H9 (cell line): ENCODE results near the gene PNPLA2. TPM values are rescaled to one million over a fixed set of nuclear protein-coding genes. Genes with fewer than 3 reads are reported as not detected.

ENCODE experiments used
- DNase-seq: peaks from one replicate; pipeline ENCODE4 v3.0.0-alpha.2; 2017
- H2AFZ ChIP-seq: one replicate; pipeline ENCODE4 v1.6.1; 2013; ENCODE audit warnings: mild to moderate bottlenecking, low read length, control low read depth, moderate library complexity
- H2AK5ac ChIP-seq: 2 replicates; pipeline ENCODE4 v1.6.1; 2013; ENCODE audit warnings: low read length, control low read depth, mixed read lengths; ENCODE audit not compliant: insufficient read length
- H2BK120ac ChIP-seq: one replicate; pipeline ENCODE4 v1.6.1; 2013; ENCODE audit warnings: low read depth, mild to moderate bottlenecking, low read length, control low read depth, inconsistent platforms; ENCODE audit not compliant: poor library complexity, severe bottlenecking
- H2BK12ac ChIP-seq: 2 replicates; pipeline ENCODE4 v1.6.1; 2013; ENCODE audit warnings: low read length, control low read depth, mixed read lengths, low read depth; ENCODE audit not compliant: insufficient read length
- H2BK15ac ChIP-seq: 2 replicates; pipeline ENCODE4 v1.6.1; 2013; ENCODE audit warnings: low read depth, low read length, control low read depth
- H2BK20ac ChIP-seq: one replicate; pipeline ENCODE4 v1.6.1; 2013; ENCODE audit warnings: low read depth, mild to moderate bottlenecking, low read length, control low read depth, inconsistent platforms; ENCODE audit not compliant: poor library complexity, severe bottlenecking
- H2BK5ac ChIP-seq: 2 replicates; pipeline ENCODE4 v1.6.1; 2013; ENCODE audit warnings: low read length, control low read depth, mixed read lengths; ENCODE audit not compliant: insufficient read length
- H3K14ac ChIP-seq: 2 replicates; pipeline ENCODE4 v1.6.1; 2013; ENCODE audit warnings: low read length, control low read depth; ENCODE audit not compliant: insufficient read depth
- H3K18ac ChIP-seq: 2 replicates; pipeline ENCODE4 v1.6.1; 2013; ENCODE audit warnings: low read depth, mild to moderate bottlenecking, mixed read lengths, low read length, control low read depth; ENCODE audit not compliant: insufficient read length
- H3K23ac ChIP-seq: 2 replicates; pipeline ENCODE4 v1.6.1; 2013; ENCODE audit warnings: low read length, control low read depth, mixed read lengths, low read depth; ENCODE audit not compliant: insufficient read length
- H3K23me2 ChIP-seq: 2 replicates; pipeline ENCODE4 v1.6.1; 2013; ENCODE audit warnings: low read depth, mild to moderate bottlenecking, mixed read lengths, low read length, control low read depth; ENCODE audit not compliant: insufficient read length, poor library complexity, severe bottlenecking
- H3K27ac ChIP-seq: 2 replicates; pipeline ENCODE4 v1.5.1; 2013; ENCODE audit warnings: low read length, control low read depth, mixed read lengths, low read depth; ENCODE audit not compliant: insufficient read length
- H3K27me3 ChIP-seq: 2 replicates; pipeline ENCODE4 v1.6.1; 2013; ENCODE audit warnings: low read length, control low read depth, inconsistent platforms; ENCODE audit not compliant: insufficient read depth
- H3K4ac ChIP-seq: 2 replicates; pipeline ENCODE4 v1.6.1; 2013; ENCODE audit warnings: low read depth, mild to moderate bottlenecking, control low read depth, inconsistent platforms, low read length, moderate library complexity
- H3K4me1 ChIP-seq: 2 replicates; pipeline ENCODE4 v1.6.1; 2013; ENCODE audit warnings: low read length, control low read depth, inconsistent platforms; ENCODE audit not compliant: insufficient read depth
- H3K4me2 ChIP-seq: 2 replicates; pipeline ENCODE4 v1.6.1; 2013; ENCODE audit warnings: low read length, control low read depth, mixed read lengths; ENCODE audit not compliant: insufficient read length, insufficient read depth
- H3K56ac ChIP-seq: 2 replicates; pipeline ENCODE4 v1.6.1; 2013; ENCODE audit warnings: low read depth, mild to moderate bottlenecking, mixed read lengths, low read length, control low read depth; ENCODE audit not compliant: insufficient read length
- H3K79me1 ChIP-seq: 2 replicates; pipeline ENCODE4 v1.6.1; 2013; ENCODE audit warnings: low read depth, mild to moderate bottlenecking, moderate library complexity, low read length, control low read depth, inconsistent platforms; ENCODE audit not compliant: insufficient read depth, poor library complexity, severe bottlenecking
- H3K79me2 ChIP-seq: 2 replicates; pipeline ENCODE4 v1.6.1; 2013; ENCODE audit warnings: low read length, control low read depth, inconsistent platforms; ENCODE audit not compliant: insufficient read depth
- H3K9ac ChIP-seq: 2 replicates; pipeline ENCODE4 v1.6.1; 2013; ENCODE audit warnings: low read length, control low read depth, mixed read lengths; ENCODE audit not compliant: insufficient read length; ENCODE audit errors: extremely low read depth
- H3K9me3 ChIP-seq: one replicate; pipeline ENCODE4 v1.6.1; 2013; ENCODE audit warnings: low read depth, low read length, inconsistent platforms; ENCODE audit not compliant: control insufficient read depth
- H3T11ph ChIP-seq: one replicate; pipeline ENCODE4 v1.6.1; 2013; ENCODE audit warnings: mild to moderate bottlenecking, low read length, control low read depth, inconsistent platforms
- H4K20me1 ChIP-seq: one replicate; pipeline ENCODE4 v1.6.1; 2013; ENCODE audit not compliant: control insufficient read depth, insufficient read length, insufficient read depth
- H4K5ac ChIP-seq: 2 replicates; pipeline ENCODE4 v1.6.1; 2013; ENCODE audit warnings: low read depth, mild to moderate bottlenecking, mixed read lengths, low read length, control low read depth; ENCODE audit not compliant: insufficient read length
- H4K8ac ChIP-seq: replicated peaks from 2 replicates; pipeline ENCODE4 v1.6.1; 2013; ENCODE audit warnings: low read length, control low read depth, mixed read lengths, low read depth; ENCODE audit not compliant: insufficient read length
- H4K91ac ChIP-seq: 2 replicates; pipeline ENCODE4 v1.6.1; 2013; ENCODE audit warnings: low read depth, mild to moderate bottlenecking, moderate library complexity, mixed read lengths, low read length, control low read depth; ENCODE audit not compliant: insufficient read length
- H3K27ac Mint-ChIP-seq, 3 experiments: 2 replicates in 2 of 3; 3 replicates in 1 of 3; pipeline ENCODE4 v1.8.0; 2020 to 2021; ENCODE audit warnings: mixed read lengths in 3 of 3, mild to moderate bottlenecking in 1 of 3, moderate library complexity in 1 of 3
- H3K27me3 Mint-ChIP-seq: 2 replicates; pipeline ENCODE4 v1.8.0; 2021; ENCODE audit warnings: low read depth, mild to moderate bottlenecking, moderate library complexity, mixed read lengths
- H3K36me3 Mint-ChIP-seq, 3 experiments: 2 replicates in 2 of 3; 3 replicates in 1 of 3; pipeline ENCODE4 v1.8.0; 2020 to 2021; ENCODE audit warnings: low read depth in 3 of 3, mixed read lengths in 3 of 3; ENCODE audit not compliant: insufficient read depth in 1 of 3
- H3K4me1 Mint-ChIP-seq, 2 experiments: 2 replicates each; pipeline ENCODE4 v1.8.0; 2020; ENCODE audit warnings: mixed read lengths in 2 of 2
- H3K4me3 Mint-ChIP-seq, 2 experiments: 2 replicates in 1 of 2; 3 replicates in 1 of 2; pipeline ENCODE4 v1.8.0; 2020 to 2021; ENCODE audit warnings: mild to moderate bottlenecking in 2 of 2, mixed read lengths in 2 of 2, moderate library complexity in 1 of 2
- H3K9me3 Mint-ChIP-seq, 2 experiments: 2 replicates in 1 of 2; 3 replicates in 1 of 2; pipeline ENCODE4 v1.8.0; 2020; ENCODE audit warnings: mild to moderate bottlenecking in 2 of 2, mixed read lengths in 2 of 2, moderate library complexity in 1 of 2
- WGBS: extraction: QIAGEN DNeasy Blood & Tissue Kit; methylation state at CpG from one replicate; pipeline ENCODE4 v1.1.7; 2013; ENCODE audit warnings: missing lambda C conversion rate, low lambda C conversion rate, mixed read lengths; ENCODE audit not compliant: insufficient read length; ENCODE audit errors: extremely low coverage; 5-methylcytosine and 5-hydroxymethylcytosine counted together
- total RNA-seq: library from RNA; stranded (reverse); gene quantifications from 2 replicates; pipeline ENCODE4 v1.2.1, GENCODE V29; 2021
- TF ChIP-seq, protein P1 (sequence below): fragments of 200-600 bp; sonication (generic); conservative IDR thresholded peaks from 3 replicates; pipeline ENCODE4 v1.8.0; 2021; ENCODE audit warnings: antibody characterized with exemption, mild to moderate bottlenecking

PNPLA2 gene
- total RNA-seq, 1 experiment from 2014 or later = 67.3 TPM

DNA sequence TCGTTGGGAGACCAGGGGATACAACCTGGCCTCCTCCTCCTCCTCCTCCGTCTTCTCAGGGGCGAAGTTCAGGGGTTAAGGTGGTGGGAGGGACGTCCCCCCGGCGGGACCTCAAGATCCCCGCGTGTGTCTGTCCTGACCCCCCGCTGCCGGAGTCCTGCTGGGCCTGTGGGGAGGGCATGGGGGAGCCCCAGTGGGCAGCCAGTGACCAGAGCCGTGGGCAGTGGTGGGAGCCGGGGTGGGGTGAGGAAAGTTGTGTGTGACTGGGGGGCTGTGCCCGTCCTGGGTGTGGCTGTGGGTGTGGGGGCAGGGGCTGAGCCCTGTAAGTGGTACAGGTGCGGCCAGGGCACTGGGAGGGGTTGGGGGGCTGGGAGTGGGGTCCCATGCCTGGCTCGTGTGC is 34.0 kb downstream of the PNPLA2 start:
- Mint-ChIP-seq H3K9me3 (no peaks in the 10 kb centered on the region), H3K4me1 (peaks cover 8 to 43% of the 10 kb centered on the region in 2 experiments), H3K36me3 (no peaks in the 10 kb centered on the region; a peak in 1 of 7 replicates), H3K27me3 (peaks cover 8% of the 10 kb centered on the region), H3K4me3 (no peak overlapping the region), H3K27ac (no peak overlapping the region)
- H3K56ac ChIP-seq = no peak overlapping the region
- no CpG with 5 or more reads among the region's 15 CpGs for WGBS
- no peak for DNase-seq
- H2BK12ac ChIP-seq = no peak overlapping the region
- H4K20me1 ChIP-seq = no peaks in the 10 kb centered on the region
- no peak overlapping the region for H3K14ac ChIP-seq
- H2AFZ ChIP-seq = no peak overlapping the region
- peaks cover 12% of the 10 kb centered on the region for H3K23me2 ChIP-seq
- no peaks in the 10 kb centered on the region for H3K79me2 ChIP-seq
- no peak overlapping the region for H3K27ac ChIP-seq
- no peaks in the 10 kb centered on the region for H3K79me1 ChIP-seq
- no peak overlapping the region for H3K18ac ChIP-seq
- H4K8ac ChIP-seq = no peak overlapping the region
- H3K4ac ChIP-seq = no peak overlapping the region
- H2BK120ac ChIP-seq = no peak overlapping the region
- no peaks in the 10 kb centered on the region for H3K4me1 ChIP-seq
- H2AK5ac ChIP-seq = no peak overlapping the region
- TF ChIP-seq, protein P1, sequence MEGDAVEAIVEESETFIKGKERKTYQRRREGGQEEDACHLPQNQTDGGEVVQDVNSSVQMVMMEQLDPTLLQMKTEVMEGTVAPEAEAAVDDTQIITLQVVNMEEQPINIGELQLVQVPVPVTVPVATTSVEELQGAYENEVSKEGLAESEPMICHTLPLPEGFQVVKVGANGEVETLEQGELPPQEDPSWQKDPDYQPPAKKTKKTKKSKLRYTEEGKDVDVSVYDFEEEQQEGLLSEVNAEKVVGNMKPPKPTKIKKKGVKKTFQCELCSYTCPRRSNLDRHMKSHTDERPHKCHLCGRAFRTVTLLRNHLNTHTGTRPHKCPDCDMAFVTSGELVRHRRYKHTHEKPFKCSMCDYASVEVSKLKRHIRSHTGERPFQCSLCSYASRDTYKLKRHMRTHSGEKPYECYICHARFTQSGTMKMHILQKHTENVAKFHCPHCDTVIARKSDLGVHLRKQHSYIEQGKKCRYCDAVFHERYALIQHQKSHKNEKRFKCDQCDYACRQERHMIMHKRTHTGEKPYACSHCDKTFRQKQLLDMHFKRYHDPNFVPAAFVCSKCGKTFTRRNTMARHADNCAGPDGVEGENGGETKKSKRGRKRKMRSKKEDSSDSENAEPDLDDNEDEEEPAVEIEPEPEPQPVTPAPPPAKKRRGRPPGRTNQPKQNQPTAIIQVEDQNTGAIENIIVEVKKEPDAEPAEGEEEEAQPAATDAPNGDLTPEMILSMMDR = no peak
- no peak overlapping the region for H3T11ph ChIP-seq
- no peaks in the 10 kb centered on the region; the same call in 1 of the 2 replicates for H3K27me3 ChIP-seq
- no peak overlapping the region for H3K9ac ChIP-seq
- H4K5ac ChIP-seq = no peak overlapping the region
- no peak overlapping the region for H2BK20ac ChIP-seq
- H3K4me2 ChIP-seq = no peak overlapping the region
- H4K91ac ChIP-seq = no peak overlapping the region
- H3K9me3 ChIP-seq = no peaks in the 10 kb centered on the region
- H2BK5ac ChIP-seq = no peak overlapping the region
- H3K23ac ChIP-seq = no peak overlapping the region
- H2BK15ac ChIP-seq = no peak overlapping the region
